Measurements from ENCODE around the gene SLC9A3. TPM values are rescaled to one million over a fixed set of nuclear protein-coding genes. Genes with fewer than 3 reads are reported as not detected.
"Not testable (repeated sequence)": the region's sequence is repeated elsewhere in the genome, so short reads cannot be mapped to it uniquely, and the experiment has no call there.

SLC9A3 gene
- total RNA-seq, 1 donor from 2014 or later, result 1.3 TPM

DNA sequence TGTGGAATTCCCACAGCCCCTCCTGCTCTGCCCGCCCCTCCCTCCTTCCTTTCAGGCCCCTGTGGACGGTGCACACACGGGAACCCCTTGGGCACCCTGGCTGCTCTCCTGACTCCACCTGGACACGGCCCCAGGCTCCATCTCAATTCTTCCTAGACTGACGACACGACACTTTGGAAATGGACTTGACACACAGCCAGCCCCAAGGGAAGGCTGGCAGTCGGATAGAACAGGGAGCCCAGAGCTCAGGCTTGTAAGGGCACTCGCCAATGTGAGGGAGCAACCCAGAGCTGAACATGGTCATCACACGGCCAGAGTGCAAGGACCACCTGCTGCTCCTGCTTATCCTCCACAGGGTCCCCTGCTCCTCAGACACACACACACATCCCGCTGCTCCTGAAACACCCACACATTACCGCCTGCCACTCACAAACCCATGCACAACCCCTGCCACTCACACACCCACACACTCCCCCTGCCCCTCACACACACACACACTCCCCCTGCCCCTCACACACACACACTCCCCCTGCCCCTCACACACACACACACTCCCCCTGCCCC is 8.9 kb downstream of the SLC9A3 start:
- no peak for ATAC-seq
- intact Hi-C loops (cut with micrococcal nuclease), result no loop called here
- no peak for DNase-seq

DNA sequence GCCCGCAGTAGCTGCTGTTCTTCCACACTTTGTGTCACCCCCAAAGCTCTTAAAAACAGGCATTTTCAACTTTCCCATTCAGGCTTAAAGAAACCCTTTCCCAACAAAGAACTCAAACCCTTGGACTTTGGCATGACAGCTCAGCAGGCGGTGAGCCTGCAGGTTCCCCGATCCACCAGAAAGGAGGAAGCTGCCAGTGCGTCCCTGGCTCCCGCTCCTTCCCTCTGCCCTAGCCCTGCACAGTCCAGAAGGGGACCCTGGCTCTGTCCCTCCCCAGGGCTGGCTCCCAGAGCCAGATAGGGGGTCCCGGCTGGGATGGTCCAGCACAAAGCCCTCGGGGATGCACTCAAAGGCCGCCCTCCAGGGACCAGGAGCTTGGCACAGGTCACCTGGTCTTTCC is 9.6 kb downstream of the SLC9A3 start:
- DNase-seq (no peak), ATAC-seq (no peak)
- intact Hi-C loops (cut with micrococcal nuclease), result no loop called here

DNA sequence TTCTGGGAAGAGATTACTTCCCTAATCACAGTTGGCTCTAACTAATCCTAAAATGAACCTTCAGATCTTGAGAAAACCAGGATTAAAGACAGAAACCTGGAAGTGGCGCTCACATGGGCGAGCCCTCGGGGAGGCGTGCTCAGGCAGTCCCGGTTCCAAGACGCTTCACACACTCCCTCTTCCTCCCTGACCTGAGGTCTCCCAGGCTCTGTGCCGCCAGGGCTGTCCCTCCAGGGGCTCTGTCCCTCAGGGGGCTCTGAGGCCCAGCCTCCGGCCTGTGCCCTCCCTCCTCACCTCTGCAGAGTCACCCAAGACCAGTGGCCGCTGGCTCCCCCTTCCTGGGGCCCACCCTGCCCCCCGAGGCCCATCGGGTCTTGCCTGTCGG is 10.2 kb downstream of the SLC9A3 start:
- intact Hi-C loops (cut with micrococcal nuclease), result no loop called here
- DNase-seq, result no peak
- ATAC-seq, result no peak

GRCh38 chr5:513216-514100 is 10.8 kb downstream of the SLC9A3 start:
- intact Hi-C loops (cut with micrococcal nuclease), result no loop called here
- DNase-seq (no peak), ATAC-seq (no peak)

DNA sequence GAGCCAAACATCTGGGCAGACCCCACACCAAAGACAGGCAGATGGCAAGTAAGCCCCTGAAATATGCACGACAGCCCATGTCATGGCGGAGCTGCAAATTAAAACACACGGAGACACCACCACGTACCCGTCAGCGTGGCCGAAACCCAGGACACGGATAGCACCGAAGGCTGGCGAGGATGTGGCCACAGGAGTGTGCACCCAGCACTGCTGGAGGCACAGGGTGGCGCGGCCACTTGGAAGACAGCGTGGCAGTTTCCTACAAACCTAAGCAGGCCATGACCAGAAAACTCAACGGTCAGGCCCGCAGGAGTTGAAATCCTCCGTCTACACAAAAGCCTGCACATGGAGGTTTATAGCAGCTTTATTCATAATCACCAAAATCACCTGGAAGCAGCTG is 12.8 kb downstream of the SLC9A3 start:
- no peak for ATAC-seq
- intact Hi-C loops (cut with micrococcal nuclease), result no loop called here
- no peak for DNase-seq

- intact Hi-C loops (cut with micrococcal nuclease), result no loop called here
- no peak for ATAC-seq
- no peak for DNase-seq
Observed at GRCh38 chr5:510521-510920, 13.7 kb downstream of the SLC9A3 start.

GRCh38 chr5:509611-510185 is 14.6 kb downstream of the SLC9A3 start:
- DNase-seq, result no peak
- intact Hi-C loops (cut with micrococcal nuclease), result no loop called here
- ATAC-seq, result no peak

- not testable (repeated sequence) for ATAC-seq
Observed at GRCh38 chr5:507986-508575, 16.2 kb downstream of the SLC9A3 start.

DNA sequence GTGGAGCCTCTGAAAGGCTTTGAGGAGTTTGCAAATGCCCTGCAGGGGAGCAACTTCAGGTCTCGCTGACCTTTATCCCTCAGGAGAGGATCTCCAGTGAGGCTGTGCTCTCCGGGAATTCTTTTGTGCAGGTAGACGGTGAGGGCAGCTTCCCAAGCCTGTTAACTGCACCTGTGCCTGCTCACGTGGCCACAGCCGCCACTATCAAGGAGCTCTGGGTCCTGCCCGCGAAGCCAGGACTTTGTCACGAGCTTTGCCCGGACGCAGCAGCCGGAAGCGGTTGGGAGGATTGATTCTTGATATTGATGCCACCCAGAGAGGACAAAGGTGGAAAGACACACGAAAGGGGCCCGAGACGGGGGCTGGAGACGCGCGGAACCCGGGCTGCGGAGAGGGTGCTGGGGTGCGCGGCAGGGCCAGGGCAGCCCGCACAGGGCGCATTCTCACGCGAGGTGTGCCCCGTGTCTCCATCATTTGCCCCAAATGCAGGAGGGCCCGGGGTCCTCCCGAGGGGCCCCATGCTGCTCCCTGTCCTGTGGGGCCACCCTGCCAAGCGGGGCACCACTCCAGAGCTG is 18.2 kb downstream of the SLC9A3 start:
- DNase-seq (no peak), ATAC-seq (no peak)
- intact Hi-C loops (cut with micrococcal nuclease), result no loop called here

More at GRCh38 chr5:507986-508575, 16.2 kb downstream of the SLC9A3 start:
- DNase-seq; intact Hi-C loops (cut with micrococcal nuclease): not testable (repeated sequence)

DNA sequence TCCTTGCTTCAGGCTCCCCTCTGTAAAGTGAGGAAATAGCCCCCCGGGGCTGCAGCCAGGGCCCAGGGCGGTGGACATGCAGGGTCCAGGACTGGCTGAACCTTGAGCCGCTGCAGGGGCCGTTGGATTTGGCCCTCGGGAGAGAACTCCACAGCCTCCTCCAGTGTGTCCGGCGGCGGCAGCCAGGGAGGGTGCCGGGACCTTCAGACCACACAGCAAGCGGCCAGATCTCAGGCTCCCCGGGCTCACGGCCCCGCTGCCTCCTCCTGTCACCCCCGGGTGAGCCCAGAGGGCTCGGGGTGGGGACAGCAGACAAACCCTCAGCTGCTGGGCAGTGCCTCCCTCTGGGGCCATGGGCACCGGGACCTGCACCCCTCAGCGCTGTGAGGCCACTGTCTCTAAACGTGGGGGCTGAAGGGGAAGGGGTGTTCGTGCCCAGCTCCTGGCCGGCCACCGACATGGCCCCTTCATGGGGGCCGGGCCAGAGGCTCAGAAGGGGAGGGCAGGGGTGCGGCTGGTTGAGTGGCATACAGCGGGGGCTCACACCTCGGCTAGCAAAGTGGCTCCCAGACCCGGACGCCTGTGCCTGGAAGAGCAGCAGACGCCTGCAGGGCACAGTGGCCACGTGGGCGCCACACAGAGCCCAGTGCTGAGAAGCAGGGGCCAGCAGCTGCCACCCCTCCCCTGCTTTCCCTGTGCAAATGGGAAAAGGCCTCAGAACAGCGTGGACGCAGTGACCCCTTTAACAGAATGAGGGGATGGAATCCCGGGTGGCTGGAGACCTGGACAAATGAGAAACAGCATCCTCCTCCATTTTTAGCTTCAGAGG is 19.7 kb downstream of the SLC9A3 start:
- intact Hi-C loops (cut with micrococcal nuclease), result no loop called here
- no peak for DNase-seq
- ATAC-seq, result no peak

DNA sequence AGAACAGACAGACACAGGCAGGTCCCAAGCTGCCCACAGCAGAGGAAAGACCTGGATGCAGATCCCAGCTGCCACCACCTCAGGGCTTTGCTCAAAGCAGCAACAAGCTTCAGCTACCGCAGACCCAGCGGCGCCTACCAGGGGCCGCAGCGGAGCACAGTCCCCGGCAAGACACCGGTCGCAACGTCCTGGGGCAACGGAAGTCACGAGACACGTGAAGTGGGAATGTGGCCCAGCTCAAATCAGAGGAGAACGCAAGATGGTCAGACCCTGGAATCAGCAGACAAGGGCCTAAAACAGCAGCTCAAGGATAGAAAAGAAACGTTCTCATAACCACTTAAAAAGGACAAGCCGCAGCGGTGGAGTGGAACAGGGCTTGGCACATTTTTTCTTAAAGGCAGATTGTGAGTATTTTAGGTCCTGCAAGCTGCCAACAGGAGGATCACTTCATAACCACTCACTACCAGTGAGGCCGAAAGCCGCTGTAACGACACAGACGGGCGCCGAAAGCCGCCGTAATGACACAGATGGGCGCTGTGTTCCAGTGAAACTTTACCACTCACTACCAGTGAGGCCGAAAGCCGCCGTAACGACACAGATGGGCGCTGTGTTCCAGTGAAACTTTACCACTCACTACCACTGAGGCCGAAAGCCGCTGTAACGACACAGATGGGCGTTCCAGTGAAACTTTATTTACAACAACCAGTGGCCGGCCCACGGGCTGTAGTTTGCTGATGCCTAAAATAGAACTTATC is 21.7 kb downstream of the SLC9A3 start:
- no peak for ATAC-seq
- intact Hi-C loops (cut with micrococcal nuclease), result no loop called here
- no peak for DNase-seq

- no peak for ATAC-seq
- intact Hi-C loops (cut with micrococcal nuclease), result no loop called here
- no peak for DNase-seq
Observed at GRCh38 chr5:501831-502184, 22.4 kb downstream of the SLC9A3 start.

GRCh38 chr5:501105-501830 is 23.0 kb downstream of the SLC9A3 start:
- intact Hi-C loops (cut with micrococcal nuclease), result no loop called here
- DNase-seq, result no peak
- ATAC-seq, result no peak

- DNase-seq (no peak), ATAC-seq (no peak)
- intact Hi-C loops (cut with micrococcal nuclease), result no loop called here
Observed at GRCh38 chr5:500491-500890, 23.8 kb downstream of the SLC9A3 start.

- DNase-seq, result no peak
Observed at GRCh38 chr5:499233-500209, 24.7 kb downstream of the SLC9A3 start.

DNA sequence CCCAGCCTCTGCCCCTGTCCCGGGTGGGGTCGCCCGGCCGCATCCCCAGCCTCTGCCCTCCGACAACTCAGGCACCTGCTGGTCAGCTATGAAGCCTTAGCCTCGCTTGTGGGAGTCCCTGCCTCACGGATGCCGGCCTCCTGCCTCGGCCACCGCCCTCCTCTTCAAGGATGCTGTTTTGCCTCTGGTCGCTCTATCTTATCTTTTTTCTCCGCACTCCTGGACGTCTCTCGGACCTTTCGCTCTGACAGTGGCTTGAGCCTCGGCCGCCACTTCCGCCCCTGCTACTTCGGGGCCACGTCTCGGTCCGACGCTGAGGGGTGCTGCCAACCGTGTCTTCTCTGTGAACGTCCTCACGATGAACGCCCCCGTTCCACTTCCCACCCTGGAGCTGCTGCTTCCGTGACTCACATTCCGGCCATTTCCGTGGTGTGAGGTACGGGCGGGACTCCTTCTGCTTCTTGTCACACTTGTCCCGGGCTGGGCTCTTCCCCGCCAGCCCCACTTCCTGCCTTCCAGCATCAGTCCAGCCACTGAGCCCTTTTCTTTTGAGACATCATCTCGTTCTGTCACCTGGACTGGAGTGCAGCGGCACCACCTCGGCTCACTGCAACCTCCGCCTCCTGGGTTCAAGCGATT is 26.3 kb downstream of the SLC9A3 start:
- intact Hi-C loops (cut with micrococcal nuclease), result no loop called here
- DNase-seq (no peak), ATAC-seq (no peak)

More at GRCh38 chr5:499233-500209, 24.7 kb downstream of the SLC9A3 start:
- ATAC-seq, result no peak
- intact Hi-C loops (cut with micrococcal nuclease), result no loop called here

Measured in left ventricle myocardium superior (tissue), 1 donor.